ENCODE results near the gene VPS33A. TPM values are rescaled to one million over a fixed set of nuclear protein-coding genes. Genes with fewer than 3 reads are reported as not detected.

VPS33A gene
- total and polyA plus RNA-seq, 10 of the 15 experiments (the other 5 are each of a cell fraction or from before 2014, with no cell fraction given), result 7.7 to 33.6 (median 21.6) TPM

DNA sequence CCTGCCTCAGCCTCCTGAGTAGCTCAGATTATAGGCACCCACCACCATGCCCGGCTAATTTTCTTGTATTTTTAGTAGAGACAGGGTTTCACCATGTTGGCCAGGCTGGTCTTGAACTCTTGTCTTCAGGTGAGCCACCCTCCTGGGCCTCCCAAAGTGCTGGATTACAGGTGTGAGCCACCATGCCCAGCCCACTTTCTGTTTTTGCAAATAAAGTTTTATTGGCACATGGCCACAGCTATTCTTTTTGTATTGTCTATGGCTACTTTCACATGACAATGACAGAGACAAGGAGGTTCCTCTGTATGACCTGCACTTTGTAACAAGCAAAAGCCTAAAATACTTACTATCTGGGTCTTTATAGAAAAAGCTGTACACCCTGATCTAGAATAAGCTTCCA lies 20.7 kb downstream of the VPS33A start (continued):
- TF ChIP-seq, protein P1, sequence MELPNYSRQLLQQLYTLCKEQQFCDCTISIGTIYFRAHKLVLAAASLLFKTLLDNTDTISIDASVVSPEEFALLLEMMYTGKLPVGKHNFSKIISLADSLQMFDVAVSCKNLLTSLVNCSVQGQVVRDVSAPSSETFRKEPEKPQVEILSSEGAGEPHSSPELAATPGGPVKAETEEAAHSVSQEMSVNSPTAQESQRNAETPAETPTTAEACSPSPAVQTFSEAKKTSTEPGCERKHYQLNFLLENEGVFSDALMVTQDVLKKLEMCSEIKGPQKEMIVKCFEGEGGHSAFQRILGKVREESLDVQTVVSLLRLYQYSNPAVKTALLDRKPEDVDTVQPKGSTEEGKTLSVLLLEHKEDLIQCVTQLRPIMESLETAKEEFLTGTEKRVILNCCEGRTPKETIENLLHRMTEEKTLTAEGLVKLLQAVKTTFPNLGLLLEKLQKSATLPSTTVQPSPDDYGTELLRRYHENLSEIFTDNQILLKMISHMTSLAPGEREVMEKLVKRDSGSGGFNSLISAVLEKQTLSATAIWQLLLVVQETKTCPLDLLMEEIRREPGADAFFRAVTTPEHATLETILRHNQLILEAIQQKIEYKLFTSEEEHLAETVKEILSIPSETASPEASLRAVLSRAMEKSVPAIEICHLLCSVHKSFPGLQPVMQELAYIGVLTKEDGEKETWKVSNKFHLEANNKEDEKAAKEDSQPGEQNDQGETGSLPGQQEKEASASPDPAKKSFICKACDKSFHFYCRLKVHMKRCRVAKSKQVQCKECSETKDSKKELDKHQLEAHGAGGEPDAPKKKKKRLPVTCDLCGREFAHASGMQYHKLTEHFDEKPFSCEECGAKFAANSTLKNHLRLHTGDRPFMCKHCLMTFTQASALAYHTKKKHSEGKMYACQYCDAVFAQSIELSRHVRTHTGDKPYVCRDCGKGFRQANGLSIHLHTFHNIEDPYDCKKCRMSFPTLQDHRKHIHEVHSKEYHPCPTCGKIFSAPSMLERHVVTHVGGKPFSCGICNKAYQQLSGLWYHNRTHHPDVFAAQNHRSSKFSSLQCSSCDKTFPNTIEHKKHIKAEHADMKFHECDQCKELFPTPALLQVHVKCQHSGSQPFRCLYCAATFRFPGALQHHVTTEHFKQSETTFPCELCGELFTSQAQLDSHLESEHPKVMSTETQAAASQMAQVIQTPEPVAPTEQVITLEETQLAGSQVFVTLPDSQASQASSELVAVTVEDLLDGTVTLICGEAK (IDR thresholded peaks at IDR 0.05; ENCODE audit: borderline replicate concordance), result peak; percentile 88
- no peak for TF ChIP-seq NRF1 (conservative IDR thresholded peaks at IDR 0.05; ENCODE audit: low read depth, low read length)

DNA sequence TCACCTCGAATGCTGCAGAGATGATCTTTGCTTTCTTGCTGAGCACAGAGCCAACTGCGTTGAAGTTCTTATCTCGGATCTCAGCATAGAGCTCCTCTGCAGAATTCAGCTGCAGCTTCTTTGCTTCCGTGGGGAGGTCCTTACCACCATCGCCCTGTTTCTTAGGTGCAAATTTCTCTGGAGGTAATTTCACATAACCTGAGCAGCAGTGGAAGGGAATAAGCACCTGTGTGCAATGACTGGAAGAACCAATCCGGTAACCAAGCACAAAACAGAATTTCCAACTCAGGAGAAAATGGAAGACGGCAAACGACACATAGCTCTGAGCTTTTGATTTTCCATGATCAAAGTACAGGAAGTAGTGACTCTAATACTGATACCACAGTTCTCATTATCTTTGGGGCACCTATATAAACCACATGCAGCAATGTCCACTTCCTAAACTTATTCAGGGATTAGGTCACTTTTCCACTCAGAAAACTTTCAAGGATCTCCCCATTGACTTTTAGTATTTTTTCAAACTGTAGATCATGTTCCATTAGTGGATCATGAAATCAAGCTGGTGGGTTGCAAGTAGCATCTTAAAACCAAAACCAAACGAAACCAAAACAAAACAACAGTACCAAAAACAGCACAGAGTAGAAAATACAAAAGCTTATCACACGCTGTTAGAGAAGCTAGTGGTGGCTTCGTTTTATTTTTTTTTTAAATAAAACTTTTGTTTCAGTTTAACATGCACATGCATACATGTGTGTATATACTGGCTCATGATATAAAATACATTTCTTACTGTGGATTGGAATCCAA lies 21.5 kb downstream of the VPS33A start:
- no peak for TF ChIP-seq SRF (IDR thresholded peaks at IDR 0.05; ENCODE audit: low read depth in 2 of 2, low read length in 2 of 2)
- no peak for TF ChIP-seq PAX5 (IDR thresholded peaks at IDR 0.05; ENCODE audit: borderline replicate concordance, low read depth, low read length)
- peak; percentile 73; the same call in 1 of the 2 replicates for TF ChIP-seq TCF7 (IDR thresholded peaks at IDR 0.05; ENCODE audit: borderline replicate concordance)
- 0 out of 4 replicates have a peak, but pooled peaks of 1 of the 2 experiments have one; percentile 6 for TF ChIP-seq BHLHE40 (IDR thresholded peaks at IDR 0.05; ENCODE audit: borderline replicate concordance in 1 of 2, low read depth in 2 of 2, low read length in 1 of 2)
- 0 out of 2 replicates have a peak, but pooled peaks have one; percentile 27 for TF ChIP-seq IKZF1 (conservative IDR thresholded peaks at IDR 0.05)
- TF ChIP-seq RUNX3 (IDR thresholded peaks at IDR 0.05; ENCODE audit: low read length), result peak; percentile 80
- peak; percentile 25 to 44; a peak in 3 of 4 replicates for TF ChIP-seq IKZF2 (IDR thresholded peaks at IDR 0.05)
- TF ChIP-seq JUNB (IDR thresholded peaks at IDR 0.05), result no peak
- peak; percentile 37; the same call in 1 of the 2 replicates for TF ChIP-seq MTA2 (IDR thresholded peaks at IDR 0.05; ENCODE audit: low read depth)
- H3K27me3 ChIP-seq (replicated peaks in 1 of 2; ENCODE audit: control insufficient read depth in 2 of 2, insufficient read depth in 2 of 2, low read length in 1 of 2), result no peaks in the 10 kb centered on the region
- no TSS peak for BruUV-seq (replicated peaks)
- intact Hi-C loops (cut with micrococcal nuclease; ENCODE audit: unreplicated experiment) (no loop called here), in situ Hi-C loops (cut with MboI) (no loop called here)
- no peak for FAIRE-seq
- WGBS (ENCODE audit: insufficient coverage, insufficient replicate concordance, low lambda C conversion rate, missing lambda C conversion rate), result 72% methylated on average over 11 of the region's 11 CpGs
- SMC1A ChIA-PET (ENCODE audit: uncharacterized antibody, unreplicated experiment), result interaction anchor here (0.9 to 2.2 kb wide), 6 partner anchors 18 to 78 kb away, joined by 3 to 6 read pairs (median 5); partner anchors contain the start of genes DIABLO and VPS33A
- no peak for ATAC-seq
- H3K4me2 ChIP-seq (ENCODE audit: control insufficient read depth, insufficient read depth), result 0 out of 2 replicates have a peak overlapping the region, but pooled peaks have one; percentile 33
- CTCF ChIA-PET, result interaction anchor here (1.5 to 1.7 kb wide), 2 partner anchors 21 to 22 kb away, joined by 4 to 7 read pairs; no protein-coding TSS in a partner anchor
- H4K20me1 ChIP-seq (ENCODE audit: control insufficient read depth, insufficient read depth), result no peaks in the 10 kb centered on the region
- peaks cover 15% of the 10 kb centered on the region for H3K4me1 ChIP-seq (ENCODE audit: control insufficient read depth, insufficient read depth, low read length)
- RAD21 ChIA-PET (ENCODE audit: unreplicated experiment), result interaction anchor here (1.0 to 1.8 kb wide), 2 partner anchors 22 to 78 kb away, joined by 4 to 7 read pairs; partner anchors contain the start of gene VPS33A
- H3K27ac ChIP-seq (ENCODE audit: control insufficient read depth, insufficient read depth), result no peak overlapping the region; the same call in 1 of the 2 replicates
- POLR2A ChIA-PET, result interaction anchor here (0.6 to 1.1 kb wide), 7 partner anchors 8 to 256 kb away, joined by 3 to 4 read pairs (median 3); partner anchors contain the start of genes DIABLO and ZCCHC8
- peaks cover 0 to 6% of the 10 kb centered on the region in 2 experiments; a peak in 2 of 4 replicates for H3K36me3 ChIP-seq (ENCODE audit: control insufficient read depth in 2 of 2, insufficient read depth in 2 of 2, low read length in 1 of 2)
- no peak overlapping the region for H3K9ac ChIP-seq (ENCODE audit: control insufficient read depth, insufficient read depth, low read length)
- H3K79me2 ChIP-seq (ENCODE audit: control insufficient read depth, insufficient read depth, low read length), result no peaks in the 10 kb centered on the region
- H3K4me3 ChIP-seq, result no peak overlapping the region
- no peak for DNase-seq (ENCODE audit: low read depth, low spot score)
- no peaks in the 10 kb centered on the region for H3K9me3 ChIP-seq (replicated peaks; ENCODE audit: control insufficient read depth, insufficient read depth, low read length)
- peak overlapping the region; percentile 23; the same call in 1 of the 2 replicates for H2AFZ ChIP-seq (ENCODE audit: control insufficient read depth, low read depth, low read length)
